PFSK-1 (cell line): ENCODE data around the gene WFS1.

Source experiments
- FOXP2 ChIP-seq: optimal IDR thresholded peaks from 2 replicates; pipeline ENCODE3; 2011; ENCODE audit warnings: borderline replicate concordance, control low read depth, inconsistent platforms; ENCODE audit not compliant: insufficient read depth; ENCODE audit errors: extremely low read length, extremely low read depth
- POLR2AphosphoS5 ChIP-seq: IDR thresholded peaks from 2 replicates; pipeline ENCODE4 v1.6.1; 2012; ENCODE audit warnings: low read depth, mild to moderate bottlenecking, control low read depth, low read length, moderate library complexity
- REST ChIP-seq, 2 experiments: IDR thresholded peaks; 2 replicates each; pipeline versions ENCODE4 v1.6.1 to v1.8.0; 2011 to 2012; ENCODE audit warnings: low read depth in 2 of 2, low read length in 2 of 2, control low read depth in 1 of 2, inconsistent platforms in 1 of 2, mild to moderate bottlenecking in 1 of 2, moderate library complexity in 1 of 2; ENCODE audit not compliant: insufficient read depth in 1 of 2
- SIN3A ChIP-seq: IDR thresholded peaks from 2 replicates; pipeline ENCODE4 v1.6.1; 2012; ENCODE audit warnings: mild to moderate bottlenecking, low read length, moderate library complexity, borderline replicate concordance; ENCODE audit not compliant: insufficient read depth
- TAF1 ChIP-seq: IDR thresholded peaks from 2 replicates; pipeline ENCODE4 v1.6.1; 2012; ENCODE audit warnings: low read length, control low read depth, borderline replicate concordance; ENCODE audit not compliant: insufficient read depth

The WFS1 gene

GRCh38 chr4:6241062-6241845, 28.4 kb upstream of the WFS1 start:
- TF ChIP-seq POLR2AphosphoS5 (no peak), REST (IDR thresholded peaks at IDR 0.05; ENCODE audit: insufficient read depth in 1 of 2, low read depth in 2 of 2, low read length in 2 of 2) (no peak), FOXP2 (no peak)

GRCh38 chr4:6242271-6243029, 27.2 kb upstream of the WFS1 start:
- TF ChIP-seq SIN3A = no peak
- no peak for TF ChIP-seq TAF1
- no peak for TF ChIP-seq FOXP2
- TF ChIP-seq POLR2AphosphoS5 = no peak
- TF ChIP-seq REST (IDR thresholded peaks at IDR 0.05; ENCODE audit: insufficient read depth in 1 of 2, low read depth in 2 of 2, low read length in 2 of 2) = no peak

GRCh38 chr4:6245246-6246169, 24.1 kb upstream of the WFS1 start:
- no peak for TF ChIP-seq REST (IDR thresholded peaks at IDR 0.05; ENCODE audit: insufficient read depth in 1 of 2, low read depth in 2 of 2, low read length in 2 of 2)
- no peak for TF ChIP-seq POLR2AphosphoS5
- no peak for TF ChIP-seq TAF1
- no peak for TF ChIP-seq SIN3A
- TF ChIP-seq FOXP2 = no peak

GRCh38 chr4:6246170-6246634, 23.4 kb upstream of the WFS1 start:
- TF ChIP-seq SIN3A (no peak), REST (IDR thresholded peaks at IDR 0.05; ENCODE audit: insufficient read depth in 1 of 2, low read depth in 2 of 2, low read length in 2 of 2) (no peak), FOXP2 (no peak), TAF1 (no peak), POLR2AphosphoS5 (no peak)
